HG03196 (cell line): Measurements from ENCODE around the gene GALNT7.
A peak's percentile ranks its signal among the peaks of the same experiment; 100 is the strongest.

Source experiments
- ATAC-seq: cut with Tn5 transposase; IDR thresholded peaks from one replicate; pipeline ENCODE4 v1.9.1; 2021; ENCODE audit not compliant: unreplicated experiment

GALNT7 gene

GRCh38 chr4:173291899-173292298, 123.3 kb downstream of the GALNT7 start:
- no peak for ATAC-seq

GRCh38 chr4:173293663-173294062, 125.1 kb downstream of the GALNT7 start:
- no peak for ATAC-seq

GRCh38 chr4:173294444-173294843, 125.8 kb downstream of the GALNT7 start:
- no peak for ATAC-seq

- peak; percentile 54 for ATAC-seq
Measured at GRCh38 chr4:173301518-173302201, 133.0 kb downstream of the GALNT7 start.

GRCh38 chr4:173307778-173308177, 139.2 kb downstream of the GALNT7 start:
- ATAC-seq = no peak

- ATAC-seq = no peak
Measured at GRCh38 chr4:173311368-173311767, 142.8 kb downstream of the GALNT7 start.

- ATAC-seq = no peak
Measured at GRCh38 chr4:173314715-173315114, 146.1 kb downstream of the GALNT7 start.

GRCh38 chr4:173316060-173316459, 147.4 kb downstream of the GALNT7 start:
- ATAC-seq = no peak

- no peak for ATAC-seq
Measured at GRCh38 chr4:173317004-173317403, 148.4 kb downstream of the GALNT7 start.

- ATAC-seq = no peak
Measured at GRCh38 chr4:173318240-173318639, 149.6 kb downstream of the GALNT7 start.

GRCh38 chr4:173318648-173319211, 150.1 kb downstream of the GALNT7 start:
- no peak for ATAC-seq

- no peak for ATAC-seq
Measured at GRCh38 chr4:173319696-173320095, 151.1 kb downstream of the GALNT7 start.

GRCh38 chr4:173325007-173325736, 156.6 kb downstream of the GALNT7 start:
- ATAC-seq = no peak

GRCh38 chr4:173328236-173328901, 159.8 kb downstream of the GALNT7 start:
- ATAC-seq = no peak

GRCh38 chr4:173330590-173330989, 162.0 kb downstream of the GALNT7 start:
- no peak for ATAC-seq

GRCh38 chr4:173332021-173332487, 163.4 kb downstream of the GALNT7 start:
- no peak for ATAC-seq

- no peak for ATAC-seq
Measured at GRCh38 chr4:173332963-173333657, 164.5 kb downstream of the GALNT7 start.

GRCh38 chr4:173333658-173334084, 165.1 kb downstream of the GALNT7 start:
- no peak for ATAC-seq

- ATAC-seq = peak; percentile 94
Measured at GRCh38 chr4:173334085-173334890, 165.7 kb downstream of the GALNT7 start, which contains the start of gene HMGB2. Gene HMGB2 (minus strand): TSS chr4:173334358. CDS start chr4:173333649, 709 bp downstream.
